Measurements from ENCODE around the gene NABP1. TPM values are rescaled to one million over a fixed set of nuclear protein-coding genes. Genes with fewer than 3 reads are reported as not detected.

The NABP1 gene
- total RNA-seq, 2 experiments from 2014 or later: 16.7 to 42.5 TPM

- CTCF ChIA-PET (ENCODE audit: unreplicated experiment): interaction anchor here (0.9 kb wide), 1 partner anchor 9 kb away, joined by 3 read pairs; no protein-coding TSS in a partner anchor
These were observed 11.2 kb downstream of the NABP1 start for GRCh38 chr2:191688934-191689695.

GRCh38 chr2:191690327-191690726 is 12.4 kb downstream of the NABP1 start:
- POLR2A ChIA-PET: interaction anchor here (0.6 to 1.0 kb wide), 2 partner anchors 9 to 14 kb away, joined by 3 to 4 read pairs; no protein-coding TSS in a partner anchor

More at GRCh38 chr2:191688934-191689695, 11.2 kb downstream of the NABP1 start:
- intact Hi-C loops (cut with micrococcal nuclease; ENCODE audit: unreplicated experiment): no loop called here
- BruUV-seq (replicated peaks): no TSS peak
- DNase-seq (ENCODE audit: low spot score): no peak
- Histone ChIP-seq H4K20me1 (ENCODE audit: insufficient read depth, low read length) (0 out of 2 replicates have a peak, but pooled peaks cover 4% of the 10 kb centered on the region), H3K36me3 (ENCODE audit: insufficient read depth, low read length) (peaks cover 47% of the 10 kb centered on the region), H2AFZ (ENCODE audit: low read length) (no peak overlapping the region), H3K27ac (ENCODE audit: low read depth, low read length, poor library complexity, severe bottlenecking) (no peak overlapping the region), H3K9me3 (ENCODE audit: low read length) (no peaks in the 10 kb centered on the region), H3K79me2 (ENCODE audit: insufficient read depth, low read depth, low read length) (no peaks in the 10 kb centered on the region), H3K4me2 (ENCODE audit: low read length) (no peak overlapping the region), H3K4me3 (ENCODE audit: low read depth, low read length, poor library complexity, severe bottlenecking) (no peak overlapping the region), H3K9me2 (ENCODE audit: insufficient read depth, low read length) (no peaks in the 10 kb centered on the region), H3K4me1 (ENCODE audit: insufficient read depth, low read length, poor library complexity, severe bottlenecking) (peaks cover 4% of the 10 kb centered on the region)
- TF ChIP-seq CTCF (conservative IDR thresholded peaks at IDR 0.05; ENCODE audit: low read length): no peak
- TF ChIP-seq EZH2phosphoT487 (IDR thresholded peaks at IDR 0.05; ENCODE audit: borderline replicate concordance, low read depth, low read length): no peak
- POLR2A ChIA-PET: interaction anchor here (0.6 to 1.5 kb wide), 5 partner anchors 8 to 316 kb away, joined by 3 to 5 read pairs (median 3); partner anchors contain the start of gene NABP1

More at GRCh38 chr2:191690327-191690726, 12.4 kb downstream of the NABP1 start:
- Histone ChIP-seq H2AFZ (ENCODE audit: low read length) (no peak overlapping the region), H3K36me3 (ENCODE audit: insufficient read depth, low read length) (peaks cover 35% of the 10 kb centered on the region), H4K20me1 (ENCODE audit: insufficient read depth, low read length) (0 out of 2 replicates have a peak, but pooled peaks cover 4% of the 10 kb centered on the region), H3K9me3 (ENCODE audit: low read length) (no peaks in the 10 kb centered on the region), H3K4me3 (ENCODE audit: low read depth, low read length, poor library complexity, severe bottlenecking) (no peak overlapping the region), H3K27ac (ENCODE audit: low read depth, low read length, poor library complexity, severe bottlenecking) (no peak overlapping the region), H3K4me1 (ENCODE audit: insufficient read depth, low read length, poor library complexity, severe bottlenecking) (peaks cover 4% of the 10 kb centered on the region), H3K4me2 (ENCODE audit: low read length) (no peak overlapping the region), H3K9me2 (ENCODE audit: insufficient read depth, low read length) (no peaks in the 10 kb centered on the region), H3K79me2 (ENCODE audit: insufficient read depth, low read depth, low read length) (no peaks in the 10 kb centered on the region)
- no peak for DNase-seq (ENCODE audit: low spot score)
- CTCF ChIA-PET (ENCODE audit: unreplicated experiment): no interaction called here
- no TSS peak for BruUV-seq (replicated peaks)
- intact Hi-C loops (cut with micrococcal nuclease; ENCODE audit: unreplicated experiment): no loop called here
- TF ChIP-seq CTCF (conservative IDR thresholded peaks at IDR 0.05; ENCODE audit: low read length): no peak
- no peak for TF ChIP-seq EZH2phosphoT487 (IDR thresholded peaks at IDR 0.05; ENCODE audit: borderline replicate concordance, low read depth, low read length)
